ENCODE results near the gene ABHD14A. TPM values are rescaled to one million over a fixed set of nuclear protein-coding genes. Genes with fewer than 3 reads are reported as not detected.

Gene ABHD14A
- total RNA-seq, 1 experiment from 2014 or later: 3.8 TPM

DNA sequence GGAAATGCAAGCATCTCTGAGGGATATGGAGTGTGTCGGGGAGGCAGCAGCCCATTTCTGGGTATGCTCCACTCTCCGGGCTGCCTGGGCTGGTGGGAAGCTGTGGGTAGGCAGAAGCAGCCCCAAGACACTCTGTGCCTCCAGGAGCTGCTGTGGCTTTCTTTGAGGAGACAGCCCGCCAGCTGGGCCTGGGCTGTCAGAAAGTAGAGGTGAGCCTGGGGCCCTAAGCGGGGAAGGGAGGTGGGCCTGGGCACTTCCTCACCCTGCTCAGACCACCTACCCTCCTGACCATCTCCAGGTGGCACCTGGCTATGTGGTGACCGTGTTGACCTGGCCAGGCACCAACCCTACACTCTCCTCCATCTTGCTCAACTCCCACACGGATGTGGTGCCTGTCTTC, 10.2 kb downstream of the ABHD14A start:
- no peak for TF ChIP-seq SMAD4 (CRISPR knock-in tag; IDR thresholded peaks at IDR 0.05)
- no peak for TF ChIP-seq SOX15 (CRISPR knock-in tag; IDR thresholded peaks at IDR 0.05)
- TF ChIP-seq, protein P1, sequence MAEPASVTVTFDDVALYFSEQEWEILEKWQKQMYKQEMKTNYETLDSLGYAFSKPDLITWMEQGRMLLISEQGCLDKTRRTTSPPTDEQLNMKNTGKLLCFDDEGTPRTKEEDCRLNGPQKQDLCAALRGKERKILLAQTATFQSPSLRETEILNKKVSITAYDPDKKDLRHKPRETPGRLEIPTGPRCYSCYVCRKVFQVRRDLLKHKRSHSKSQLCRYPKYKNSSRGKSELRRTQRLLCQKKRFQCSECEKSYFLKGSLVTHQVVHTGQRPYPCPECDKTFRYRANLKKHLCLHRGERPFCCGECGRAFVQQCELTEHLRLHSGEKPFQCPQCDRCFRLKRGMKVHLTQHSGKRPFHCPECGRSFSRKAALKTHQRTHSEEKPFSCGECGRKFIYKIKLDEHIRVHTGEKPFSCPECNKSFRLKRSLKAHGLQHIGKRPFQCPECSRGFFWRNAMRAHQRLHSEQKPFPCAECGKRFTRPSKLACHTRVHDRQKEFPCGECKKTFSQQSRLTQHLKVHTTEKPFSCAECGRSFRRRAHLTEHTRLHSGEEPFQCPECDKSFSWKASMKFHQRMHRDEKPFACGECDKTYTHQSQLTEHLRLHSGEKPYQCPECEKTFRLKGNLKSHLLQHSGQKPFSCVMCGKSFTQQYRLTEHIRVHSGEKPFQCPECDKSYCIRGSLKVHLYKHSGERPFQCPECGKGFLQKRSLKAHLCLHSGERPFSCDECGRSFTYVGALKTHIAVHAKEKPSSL (CRISPR knock-in tag; conservative IDR thresholded peaks at IDR 0.05): no peak
- TF ChIP-seq SMAD3 (CRISPR knock-in tag; IDR thresholded peaks at IDR 0.05; ENCODE audit: borderline replicate concordance): no peak
- no peak for TF ChIP-seq MXD4 (CRISPR knock-in tag; IDR thresholded peaks at IDR 0.05; ENCODE audit: borderline replicate concordance)
- TF ChIP-seq, protein P2, sequence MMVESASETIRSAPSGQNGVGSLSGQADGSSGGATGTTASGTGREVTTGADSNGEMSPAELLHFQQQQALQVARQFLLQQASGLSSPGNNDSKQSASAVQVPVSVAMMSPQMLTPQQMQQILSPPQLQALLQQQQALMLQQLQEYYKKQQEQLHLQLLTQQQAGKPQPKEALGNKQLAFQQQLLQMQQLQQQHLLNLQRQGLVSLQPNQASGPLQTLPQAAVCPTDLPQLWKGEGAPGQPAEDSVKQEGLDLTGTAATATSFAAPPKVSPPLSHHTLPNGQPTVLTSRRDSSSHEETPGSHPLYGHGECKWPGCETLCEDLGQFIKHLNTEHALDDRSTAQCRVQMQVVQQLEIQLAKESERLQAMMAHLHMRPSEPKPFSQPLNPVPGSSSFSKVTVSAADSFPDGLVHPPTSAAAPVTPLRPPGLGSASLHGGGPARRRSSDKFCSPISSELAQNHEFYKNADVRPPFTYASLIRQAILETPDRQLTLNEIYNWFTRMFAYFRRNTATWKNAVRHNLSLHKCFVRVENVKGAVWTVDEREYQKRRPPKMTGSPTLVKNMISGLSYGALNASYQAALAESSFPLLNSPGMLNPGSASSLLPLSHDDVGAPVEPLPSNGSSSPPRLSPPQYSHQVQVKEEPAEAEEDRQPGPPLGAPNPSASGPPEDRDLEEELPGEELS (CRISPR knock-in tag; IDR thresholded peaks at IDR 0.05): no peak
- TF ChIP-seq ESRRA (CRISPR knock-in tag; IDR thresholded peaks at IDR 0.05; ENCODE audit: borderline replicate concordance): no peak
- TF ChIP-seq CREB1 (CRISPR knock-in tag; IDR thresholded peaks at IDR 0.05): no peak
- TF ChIP-seq PRDM15 (CRISPR knock-in tag; IDR thresholded peaks at IDR 0.05): no peak
- TF ChIP-seq, protein P3, sequence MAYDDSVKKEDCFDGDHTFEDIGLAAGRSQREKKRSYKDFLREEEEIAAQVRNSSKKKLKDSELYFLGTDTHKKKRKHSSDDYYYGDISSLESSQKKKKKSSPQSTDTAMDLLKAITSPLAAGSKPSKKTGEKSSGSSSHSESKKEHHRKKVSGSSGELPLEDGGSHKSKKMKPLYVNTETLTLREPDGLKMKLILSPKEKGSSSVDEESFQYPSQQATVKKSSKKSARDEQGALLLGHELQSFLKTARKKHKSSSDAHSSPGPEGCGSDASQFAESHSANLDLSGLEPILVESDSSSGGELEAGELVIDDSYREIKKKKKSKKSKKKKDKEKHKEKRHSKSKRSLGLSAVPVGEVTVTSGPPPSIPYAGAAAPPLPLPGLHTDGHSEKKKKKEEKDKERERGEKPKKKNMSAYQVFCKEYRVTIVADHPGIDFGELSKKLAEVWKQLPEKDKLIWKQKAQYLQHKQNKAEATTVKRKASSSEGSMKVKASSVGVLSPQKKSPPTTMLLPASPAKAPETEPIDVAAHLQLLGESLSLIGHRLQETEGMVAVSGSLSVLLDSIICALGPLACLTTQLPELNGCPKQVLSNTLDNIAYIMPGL (CRISPR knock-in tag; IDR thresholded peaks at IDR 0.05): no peak
- TF ChIP-seq ZSCAN18 (CRISPR knock-in tag; IDR thresholded peaks at IDR 0.05): no peak
- TF ChIP-seq FOXJ3 (CRISPR knock-in tag; IDR thresholded peaks at IDR 0.05; ENCODE audit: borderline replicate concordance): no peak
- TF ChIP-seq GABPB1 (CRISPR knock-in tag; IDR thresholded peaks at IDR 0.05): no peak
- TF ChIP-seq, protein P4, sequence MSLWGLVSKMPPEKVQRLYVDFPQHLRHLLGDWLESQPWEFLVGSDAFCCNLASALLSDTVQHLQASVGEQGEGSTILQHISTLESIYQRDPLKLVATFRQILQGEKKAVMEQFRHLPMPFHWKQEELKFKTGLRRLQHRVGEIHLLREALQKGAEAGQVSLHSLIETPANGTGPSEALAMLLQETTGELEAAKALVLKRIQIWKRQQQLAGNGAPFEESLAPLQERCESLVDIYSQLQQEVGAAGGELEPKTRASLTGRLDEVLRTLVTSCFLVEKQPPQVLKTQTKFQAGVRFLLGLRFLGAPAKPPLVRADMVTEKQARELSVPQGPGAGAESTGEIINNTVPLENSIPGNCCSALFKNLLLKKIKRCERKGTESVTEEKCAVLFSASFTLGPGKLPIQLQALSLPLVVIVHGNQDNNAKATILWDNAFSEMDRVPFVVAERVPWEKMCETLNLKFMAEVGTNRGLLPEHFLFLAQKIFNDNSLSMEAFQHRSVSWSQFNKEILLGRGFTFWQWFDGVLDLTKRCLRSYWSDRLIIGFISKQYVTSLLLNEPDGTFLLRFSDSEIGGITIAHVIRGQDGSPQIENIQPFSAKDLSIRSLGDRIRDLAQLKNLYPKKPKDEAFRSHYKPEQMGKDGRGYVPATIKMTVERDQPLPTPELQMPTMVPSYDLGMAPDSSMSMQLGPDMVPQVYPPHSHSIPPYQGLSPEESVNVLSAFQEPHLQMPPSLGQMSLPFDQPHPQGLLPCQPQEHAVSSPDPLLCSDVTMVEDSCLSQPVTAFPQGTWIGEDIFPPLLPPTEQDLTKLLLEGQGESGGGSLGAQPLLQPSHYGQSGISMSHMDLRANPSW (CRISPR knock-in tag; conservative IDR thresholded peaks at IDR 0.05; ENCODE audit: low read depth): no peak
- no peak for TF ChIP-seq OVOL2 (CRISPR knock-in tag; IDR thresholded peaks at IDR 0.05; ENCODE audit: borderline replicate concordance)
- ATAC-seq: no peak
- Mint-ChIP-seq H3K36me3 (peaks cover 2% of the 10 kb centered on the region; the same call in 1 of the 2 replicates), H3K4me3 (peak overlapping the region; percentile 27), H3K27me3 (ENCODE audit: low read depth) (no peaks in the 10 kb centered on the region), H3K9me3 (no peaks in the 10 kb centered on the region), H3K4me1 (peaks cover 28% of the 10 kb centered on the region), H3K27ac (no peak overlapping the region)
- ChIA-PET POLR2A (no interaction called here), CTCF (interaction anchor here (0.7 to 4.4 kb wide), 4 partner anchors 12 to 71 kb away, joined by 4 to 60 read pairs (median 31); partner anchors contain the start of genes ABHD14A, ABHD14B and DUSP7)
- DNase-seq (ENCODE audit: low spot score): no peak
